AG04450 (cell line): ENCODE results near the gene IL1R2. TPM values are rescaled to one million over a fixed set of nuclear protein-coding genes. Genes with fewer than 3 reads are reported as not detected.

Source experiments
- CTCF ChIA-PET: fragments of 300-600, 350-600 bp; formaldehyde crosslinking; extraction: SDS; loops from one replicate; lab custom pipeline; 2022; ENCODE audit warnings: antibody characterized with exemption, inconsistent platforms; lab: Charles Lee
- POLR2A ChIA-PET: fragments of 350-600 bp; formaldehyde crosslinking; extraction: SDS; loops from one replicate; lab custom pipeline; 2021; ENCODE audit warnings: antibody characterized with exemption, inconsistent platforms; lab: Yijun Ruan, JAX
- DNase-seq: peaks from one replicate; pipeline ENCODE4 v3.0.0-alpha.2; 2011; ENCODE audit warnings: low read depth, low spot score
- H3K27ac ChIP-seq: one replicate; pipeline ENCODE4 v1.5.1; 2012; ENCODE audit warnings: low read depth, low read length, control low read depth
- H3K27me3 ChIP-seq: one replicate; pipeline ENCODE4 v1.6.0; 2012; ENCODE audit warnings: low read length; ENCODE audit not compliant: control insufficient read depth, insufficient read depth
- H3K4me3 ChIP-seq: 2 replicates; pipeline ENCODE4 v1.5.1; 2011; ENCODE audit warnings: mild to moderate bottlenecking, low read depth, low read length, control low read depth
- H3K9me3 ChIP-seq: 2 replicates; pipeline ENCODE4 v1.5.1; 2012; ENCODE audit warnings: low read length; ENCODE audit not compliant: control insufficient read depth, insufficient read depth
- CTCF ChIP-seq: IDR thresholded peaks from 2 replicates; pipeline ENCODE4 v1.5.1; 2011; ENCODE audit warnings: low read depth, low read length, control low read depth, inconsistent platforms
- polyA plus RNA-seq: library from polyadenylated mRNA; depleted of rRNA; stranded (reverse); fragments of >200 nt; gene quantifications from 2 replicates; pipeline ENCODE4 v1.2.3, GENCODE V29; 2011

Gene IL1R2
- polyA plus RNA-seq, 1 experiment: 0.41 TPM

- Histone ChIP-seq H3K4me3 (no peak overlapping the region), H3K27me3 (peaks cover 6% of the 10 kb centered on the region), H3K9me3 (no peaks in the 10 kb centered on the region; the same call in 1 of the 2 replicates), H3K27ac (no peak overlapping the region)
- DNase-seq: no peak
- POLR2A ChIA-PET: no interaction called here
- TF ChIP-seq CTCF: no peak
- CTCF ChIA-PET: interaction anchor here (1.3 to 1.8 kb wide), 2 partner anchors 79 to 278 kb away, joined by 7 read pairs; no protein-coding TSS in a partner anchor
Observed at GRCh38 chr2:101963198-101963597, 28.6 kb upstream of the IL1R2 start.

- peaks cover 4% of the 10 kb centered on the region for H3K27me3 ChIP-seq
- no peak overlapping the region for H3K4me3 ChIP-seq
- H3K27ac ChIP-seq: no peak overlapping the region
- ChIA-PET POLR2A (no interaction called here), CTCF (interaction anchor here (0.8 kb wide), 2 partner anchors 38 to 273 kb away, joined by 4 to 5 read pairs; no protein-coding TSS in a partner anchor)
- no peak for DNase-seq
- no peak for TF ChIP-seq CTCF
- peaks cover 7% of the 10 kb centered on the region for H3K9me3 ChIP-seq
Observed at GRCh38 chr2:101967826-101968513, 23.8 kb upstream of the IL1R2 start.

- CTCF ChIA-PET: no interaction called here
- Histone ChIP-seq H3K4me3 (no peak overlapping the region), H3K27me3 (no peaks in the 10 kb centered on the region), H3K27ac (no peak overlapping the region), H3K9me3 (peaks cover 7% of the 10 kb centered on the region)
- POLR2A ChIA-PET: no interaction called here
- TF ChIP-seq CTCF: no peak
- no peak for DNase-seq
Observed at GRCh38 chr2:101969723-101970122, 22.0 kb upstream of the IL1R2 start.

- ChIA-PET POLR2A (no interaction called here), CTCF (no interaction called here)
- Histone ChIP-seq H3K9me3 (peaks cover 7% of the 10 kb centered on the region), H3K27me3 (no peaks in the 10 kb centered on the region), H3K4me3 (no peak overlapping the region), H3K27ac (no peak overlapping the region)
- DNase-seq: no peak
- no peak for TF ChIP-seq CTCF
Observed at GRCh38 chr2:101970901-101971300, 20.9 kb upstream of the IL1R2 start.

DNA sequence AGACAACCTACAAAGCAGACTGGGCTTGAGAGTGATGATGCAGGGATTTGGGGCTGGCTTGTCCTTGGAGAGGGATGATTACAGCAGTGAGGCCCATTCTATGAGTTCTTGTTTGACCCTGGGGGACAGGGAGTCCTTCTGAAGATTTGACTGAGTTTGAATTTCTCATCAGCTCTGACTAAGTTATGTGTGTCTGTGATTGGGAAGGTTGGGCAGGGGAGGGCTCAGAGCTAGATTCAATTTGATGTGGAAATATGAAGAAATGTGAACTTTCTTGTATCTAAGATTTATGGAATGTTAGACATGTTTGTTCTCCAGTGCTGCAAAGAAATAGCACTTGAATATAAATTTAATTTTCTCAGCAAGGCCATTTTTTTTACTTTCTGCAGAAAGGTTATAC is 19.9 kb upstream of the IL1R2 start:
- Histone ChIP-seq H3K4me3 (no peak overlapping the region), H3K9me3 (peaks cover 7% of the 10 kb centered on the region), H3K27ac (no peak overlapping the region), H3K27me3 (no peaks in the 10 kb centered on the region)
- ChIA-PET CTCF (no interaction called here), POLR2A (no interaction called here)
- TF ChIP-seq CTCF: no peak
- no peak for DNase-seq
